Adipocyte (in vitro differentiated cells): ENCODE measurements around the gene GXYLT1.
A peak's percentile ranks its signal among the peaks of the same experiment; 100 is the strongest.
"Not testable (repeated sequence)": the region's sequence is repeated elsewhere in the genome, so short reads cannot be mapped to it uniquely, and the experiment has no call there.

Source experiments
- DNase-seq: peaks from one replicate; pipeline ENCODE4 v3.0.0-alpha.2; 2015; ENCODE audit warnings: low read depth
- H3K27me3 ChIP-seq: replicated peaks from 2 replicates; pipeline ENCODE4 v1.7.0; 2013; ENCODE audit warnings: mild to moderate bottlenecking, low read length, moderate library complexity; ENCODE audit not compliant: control insufficient read depth, insufficient read depth
- H3K36me3 ChIP-seq: 2 replicates; pipeline ENCODE4 v1.7.0; 2013; ENCODE audit warnings: low read length, mild to moderate bottlenecking, moderate library complexity; ENCODE audit not compliant: control insufficient read depth, insufficient read depth, severe bottlenecking
- H3K4me1 ChIP-seq: 2 replicates; pipeline ENCODE4 v1.7.0; 2013; ENCODE audit warnings: mild to moderate bottlenecking, low read length, moderate library complexity; ENCODE audit not compliant: control insufficient read depth, insufficient read depth
- H3K4me3 ChIP-seq: 2 replicates; pipeline ENCODE4 v1.7.0; 2013; ENCODE audit warnings: mild to moderate bottlenecking, low read length, moderate library complexity
- H3K9ac ChIP-seq: 2 replicates; pipeline ENCODE4 v1.7.0; 2013; ENCODE audit warnings: mild to moderate bottlenecking, low read length, moderate library complexity
- H3K9me3 ChIP-seq: 2 replicates; pipeline ENCODE4 v1.7.0; 2013; ENCODE audit warnings: mild to moderate bottlenecking, low read length, moderate library complexity; ENCODE audit not compliant: control insufficient read depth

Gene GXYLT1

DNA sequence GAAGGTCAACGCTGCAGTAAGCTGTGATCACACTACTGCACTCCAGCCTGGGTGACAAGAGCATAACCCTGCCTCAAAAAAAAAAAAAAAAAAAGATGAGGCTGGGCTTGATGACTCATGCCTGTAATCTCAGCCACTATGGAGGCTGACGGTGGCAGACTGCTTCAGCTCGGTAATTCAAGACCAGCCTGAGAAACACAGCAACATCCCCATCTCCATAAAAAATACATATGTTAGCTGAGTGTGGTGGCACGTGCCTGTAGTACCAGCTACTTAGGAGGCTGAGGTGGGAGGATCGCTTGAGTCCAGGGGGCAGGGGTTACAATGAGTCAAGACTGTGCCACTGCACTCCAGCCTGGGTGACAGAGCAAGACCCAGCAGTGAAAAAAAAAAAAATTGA lies 50.4 kb downstream of the GXYLT1 start:
- peaks cover 16% of the 10 kb centered on the region for H3K36me3 ChIP-seq
- H3K4me1 ChIP-seq: peaks cover 11% of the 10 kb centered on the region
- H3K4me3 ChIP-seq: no peak overlapping the region
- H3K27me3 ChIP-seq: no peaks in the 10 kb centered on the region
- peak; percentile 28 for DNase-seq
- no peak overlapping the region for H3K9ac ChIP-seq
- no peaks in the 10 kb centered on the region for H3K9me3 ChIP-seq

DNA sequence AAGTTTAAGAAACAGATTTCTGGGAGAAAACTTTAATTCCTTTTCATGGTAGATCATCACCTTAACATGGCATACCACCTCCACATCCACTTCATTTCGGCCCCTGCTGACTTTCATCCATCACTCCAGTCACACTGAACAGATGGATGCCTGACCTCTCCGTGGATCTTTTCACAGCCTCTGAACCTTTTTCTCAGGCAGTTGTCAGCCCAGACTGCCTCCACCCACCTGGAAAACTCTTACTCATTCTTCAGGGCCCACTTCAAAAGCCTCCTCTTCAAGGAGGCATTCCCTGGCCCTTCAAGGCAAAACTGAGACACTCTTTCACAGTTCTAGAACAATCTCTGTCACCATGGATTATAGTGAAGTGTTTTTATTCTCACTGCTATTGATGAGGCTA lies 52.9 kb downstream of the GXYLT1 start:
- Histone ChIP-seq H3K27me3 (no peaks in the 10 kb centered on the region), H3K36me3 (peaks cover 15% of the 10 kb centered on the region), H3K4me1 (peaks cover 11% of the 10 kb centered on the region), H3K9ac (no peak overlapping the region), H3K9me3 (no peaks in the 10 kb centered on the region), H3K4me3 (no peak overlapping the region)
- no peak for DNase-seq

DNA sequence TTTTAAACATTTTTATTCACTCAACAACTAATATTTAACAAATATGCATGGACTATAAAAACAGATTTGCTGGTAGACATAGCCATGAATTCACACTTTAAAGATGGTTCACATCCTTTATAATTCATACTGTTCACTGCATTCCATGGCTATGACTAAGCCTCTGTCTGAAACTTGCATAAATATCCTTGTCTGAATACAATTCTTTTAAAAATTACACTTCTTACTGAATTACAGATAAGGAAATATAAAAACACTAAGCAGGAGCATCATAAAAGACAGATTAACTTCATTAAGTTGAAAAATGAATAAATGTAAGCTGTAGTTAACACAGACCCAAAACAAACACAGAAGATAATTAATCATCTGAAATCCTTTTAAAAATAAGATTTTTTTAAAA lies 53.8 kb downstream of the GXYLT1 start:
- peak; percentile 62 for DNase-seq
- Histone ChIP-seq H3K4me3 (no peak overlapping the region), H3K36me3 (peaks cover 7% of the 10 kb centered on the region), H3K27me3 (no peaks in the 10 kb centered on the region), H3K4me1 (peaks cover 13% of the 10 kb centered on the region), H3K9me3 (no peaks in the 10 kb centered on the region), H3K9ac (no peak overlapping the region)

DNA sequence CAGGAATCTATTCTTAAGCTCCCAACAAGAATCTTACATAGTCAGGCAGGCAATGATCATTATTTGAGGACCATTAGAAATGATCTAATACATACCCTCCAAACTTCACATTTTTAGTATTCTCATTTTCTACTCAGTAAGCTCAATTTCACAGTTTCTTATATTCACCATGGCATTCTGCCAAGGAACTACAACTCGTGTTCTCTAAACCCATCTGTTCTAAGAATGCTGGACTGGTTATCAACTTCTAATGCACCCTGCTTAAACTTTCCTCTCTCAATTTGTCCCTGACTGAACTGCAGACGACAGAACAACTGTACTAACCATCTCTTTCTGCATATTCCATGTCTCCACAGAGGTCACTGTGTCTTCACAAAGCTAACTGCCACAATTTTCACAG lies 58.6 kb downstream of the GXYLT1 start:
- H3K9ac ChIP-seq: no peak overlapping the region
- H3K36me3 ChIP-seq: peaks cover 4% of the 10 kb centered on the region

DNA sequence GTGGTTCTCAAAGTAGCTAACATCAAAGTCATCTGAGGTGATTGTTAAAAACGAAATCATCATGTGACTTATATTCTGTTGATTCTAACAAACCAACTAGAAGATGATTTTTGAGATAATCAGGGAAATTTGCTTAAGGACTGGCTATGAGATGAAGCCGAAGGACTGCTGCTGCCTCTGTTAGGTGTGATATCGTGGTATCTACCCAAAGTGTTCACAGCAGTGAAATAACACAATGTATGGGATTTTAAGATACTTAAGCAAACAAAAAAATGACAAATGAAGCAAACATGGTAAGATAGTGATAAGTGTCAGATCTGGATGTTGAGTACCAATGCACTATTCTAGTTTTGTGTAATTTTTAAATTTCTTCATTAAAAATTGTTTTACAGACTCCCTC lies 59.1 kb downstream of the GXYLT1 start:
- no peaks in the 10 kb centered on the region for H3K27me3 ChIP-seq
- H3K9me3 ChIP-seq: no peaks in the 10 kb centered on the region
- H3K9ac ChIP-seq: no peak overlapping the region
- DNase-seq: no peak
- peaks cover 4% of the 10 kb centered on the region for H3K36me3 ChIP-seq
- peaks cover 7% of the 10 kb centered on the region for H3K4me1 ChIP-seq
- H3K4me3 ChIP-seq: no peak overlapping the region

More for the DNA sequence above, 58.6 kb downstream of the GXYLT1 start:
- no peaks in the 10 kb centered on the region for H3K27me3 ChIP-seq
- H3K4me3 ChIP-seq: no peak overlapping the region
- peak; percentile 62 for DNase-seq
- H3K9me3 ChIP-seq: no peaks in the 10 kb centered on the region
- H3K4me1 ChIP-seq: peaks cover 12% of the 10 kb centered on the region

DNA sequence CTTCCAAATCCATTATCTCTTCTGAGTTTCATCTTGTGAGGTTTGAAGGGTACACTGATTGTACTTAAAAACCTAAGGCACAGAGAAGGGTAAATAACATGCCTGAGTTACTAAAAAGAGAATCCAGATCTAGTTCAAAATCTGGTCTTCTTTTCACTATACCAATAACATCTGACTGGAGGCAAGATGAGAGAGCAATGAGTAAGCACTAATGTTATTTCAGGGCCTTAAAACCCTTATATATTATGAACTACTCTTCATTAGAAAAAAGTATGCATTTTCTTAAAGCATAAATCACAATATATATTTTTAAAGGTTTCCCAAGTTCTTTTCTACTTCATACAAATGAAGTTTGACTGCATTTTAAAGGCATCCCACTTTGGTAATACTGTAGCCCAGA lies 60.2 kb downstream of the GXYLT1 start:
- peaks cover 2% of the 10 kb centered on the region for H3K4me1 ChIP-seq
- no peak overlapping the region for H3K4me3 ChIP-seq
- no peaks in the 10 kb centered on the region for H3K9me3 ChIP-seq
- peaks cover 4% of the 10 kb centered on the region for H3K36me3 ChIP-seq
- no peak overlapping the region for H3K9ac ChIP-seq
- peak; percentile 8 for DNase-seq
- H3K27me3 ChIP-seq: no peaks in the 10 kb centered on the region

DNA sequence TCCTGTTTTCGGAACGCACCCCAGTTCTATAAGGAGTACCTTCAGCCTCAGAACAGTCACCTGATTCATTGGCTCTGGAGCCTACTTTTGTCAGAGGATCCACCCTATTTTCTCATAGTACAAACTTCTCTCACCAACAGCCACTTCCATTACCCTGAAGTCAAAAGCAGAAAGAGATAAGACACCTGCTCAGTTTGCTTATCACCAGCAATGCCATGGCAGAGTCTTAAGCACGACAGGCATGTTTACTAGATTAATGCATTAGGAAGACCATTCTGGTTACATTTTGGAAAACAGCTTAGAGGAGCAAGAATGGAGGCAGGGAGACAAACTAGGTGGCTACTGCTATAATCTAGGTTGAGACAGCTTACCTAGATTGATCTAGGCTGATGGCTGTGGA lies 67.7 kb downstream of the GXYLT1 start:
- H3K36me3 ChIP-seq: no peaks in the 10 kb centered on the region
- no peak for DNase-seq
- no peak overlapping the region for H3K9ac ChIP-seq
- H3K4me3 ChIP-seq: no peak overlapping the region
- H3K27me3 ChIP-seq: no peaks in the 10 kb centered on the region
- no peaks in the 10 kb centered on the region for H3K9me3 ChIP-seq
- no peaks in the 10 kb centered on the region for H3K4me1 ChIP-seq

DNA sequence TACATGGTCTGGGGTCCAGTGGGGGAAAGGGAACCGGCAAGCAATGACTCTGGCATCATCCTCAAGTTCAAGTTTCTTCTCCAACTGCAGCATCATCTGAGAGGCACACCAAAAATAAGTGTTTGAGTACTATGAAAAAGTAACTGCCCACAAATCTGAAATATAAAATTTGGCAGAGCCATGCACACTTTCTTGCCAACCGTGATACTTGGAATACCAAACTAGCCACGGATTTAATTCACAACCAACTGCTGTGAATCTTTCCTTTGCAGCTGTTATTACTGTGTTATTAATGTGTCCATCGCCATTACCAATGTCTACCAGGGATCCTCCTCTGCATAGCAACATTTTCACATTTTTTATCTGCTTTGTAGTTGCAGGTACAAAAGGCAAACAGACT lies 74.6 kb downstream of the GXYLT1 start:
- Histone ChIP-seq H3K4me3 (no peak overlapping the region), H3K36me3 (no peaks in the 10 kb centered on the region), H3K4me1 (no peaks in the 10 kb centered on the region), H3K27me3 (no peaks in the 10 kb centered on the region), H3K9ac (no peak overlapping the region), H3K9me3 (no peaks in the 10 kb centered on the region)
- no peak for DNase-seq

DNA sequence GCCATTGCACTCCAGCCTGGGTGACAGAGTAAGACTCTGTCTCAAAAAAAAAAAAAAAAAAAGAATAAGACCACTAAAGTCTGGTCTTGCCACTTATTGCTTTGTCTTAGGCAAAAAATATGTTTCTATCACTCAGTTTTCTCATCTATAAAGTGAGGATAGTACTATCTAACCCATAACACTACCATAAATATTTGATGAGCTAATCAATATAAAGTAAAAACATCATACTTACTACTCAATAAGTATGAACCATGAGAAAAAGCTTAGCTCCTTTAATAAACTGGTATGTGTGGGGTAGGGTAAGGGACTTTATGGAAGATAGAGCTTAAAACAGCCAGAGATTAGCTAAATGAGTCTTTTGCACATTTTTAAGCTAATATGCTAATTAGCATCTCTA lies 85.5 kb downstream of the GXYLT1 start:
- H3K4me1 ChIP-seq: no peaks in the 10 kb centered on the region
- no peak overlapping the region for H3K4me3 ChIP-seq
- H3K9me3 ChIP-seq: no peaks in the 10 kb centered on the region
- DNase-seq: no peak
- no peaks in the 10 kb centered on the region for H3K36me3 ChIP-seq
- H3K9ac ChIP-seq: no peak overlapping the region
- H3K27me3 ChIP-seq: no peaks in the 10 kb centered on the region

DNA sequence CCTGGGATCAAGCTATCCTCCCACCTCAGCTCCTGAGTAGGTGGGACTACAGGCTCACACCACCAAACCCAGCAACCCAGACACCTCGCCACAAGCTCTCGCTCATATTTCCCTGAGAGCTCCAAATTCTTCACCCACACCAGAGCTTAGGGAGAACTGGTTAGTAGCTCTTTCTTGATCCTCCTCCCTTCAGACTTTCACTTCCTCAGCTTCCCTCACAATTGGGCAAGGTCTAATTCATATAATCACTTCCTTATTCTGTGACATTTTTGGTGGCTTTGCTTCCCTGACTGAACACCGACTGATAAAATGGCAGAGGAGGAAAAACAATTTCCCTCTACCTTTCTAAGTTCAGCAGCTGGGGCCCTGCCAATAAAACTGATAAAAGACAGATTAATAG lies 88.5 kb downstream of the GXYLT1 start:
- no peak for DNase-seq
- H3K9me3 ChIP-seq: no peaks in the 10 kb centered on the region
- H3K9ac ChIP-seq: no peak overlapping the region
- no peaks in the 10 kb centered on the region for H3K4me1 ChIP-seq
- no peak overlapping the region for H3K4me3 ChIP-seq
- H3K27me3 ChIP-seq: no peaks in the 10 kb centered on the region
- H3K36me3 ChIP-seq: no peaks in the 10 kb centered on the region

DNA sequence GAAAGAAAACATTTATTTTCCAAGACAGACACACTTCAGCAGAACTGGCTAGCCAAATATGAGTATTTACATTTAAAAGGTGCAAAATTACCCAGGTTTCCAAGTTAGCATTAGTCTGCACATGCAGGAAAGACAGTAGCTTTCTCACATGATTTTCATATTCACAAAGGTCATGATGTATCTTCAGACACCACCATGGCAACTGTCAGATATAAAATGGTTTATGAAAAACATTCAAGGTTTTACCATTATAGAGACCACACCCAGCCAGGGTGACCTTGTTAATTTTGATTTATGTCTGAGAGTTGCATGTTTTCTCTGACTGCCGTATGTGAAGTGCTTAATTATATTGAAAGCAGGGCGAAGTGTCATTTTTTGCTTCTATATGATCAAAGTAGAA lies 91.2 kb downstream of the GXYLT1 start:
- DNase-seq: no peak
- Histone ChIP-seq H3K27me3 (no peaks in the 10 kb centered on the region), H3K4me3 (no peak overlapping the region), H3K9ac (no peak overlapping the region), H3K4me1 (no peaks in the 10 kb centered on the region), H3K9me3 (no peaks in the 10 kb centered on the region), H3K36me3 (no peaks in the 10 kb centered on the region)

DNA sequence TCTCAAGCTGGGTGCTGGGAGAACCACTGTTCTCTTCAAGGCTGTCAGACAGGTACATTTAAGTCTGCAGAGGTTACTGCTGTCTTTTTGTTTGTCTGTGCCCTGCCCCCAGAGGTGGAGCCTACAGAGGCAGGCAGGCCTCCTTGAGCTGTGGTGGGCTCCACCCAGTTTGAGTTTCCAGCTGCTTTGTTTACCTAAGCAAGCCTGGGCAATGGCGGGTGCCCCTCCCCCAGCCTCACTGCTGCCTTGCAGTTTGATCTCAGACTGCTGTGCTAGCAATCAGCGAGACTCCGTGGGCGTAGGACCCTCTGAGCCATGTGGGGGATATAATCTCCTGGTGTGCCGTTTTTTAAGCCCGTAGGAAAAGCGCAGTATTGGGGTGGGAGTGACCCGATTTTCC lies 95.7 kb downstream of the GXYLT1 start:
- H3K4me1 ChIP-seq, DNase-seq, H3K27me3 ChIP-seq, H3K4me3 ChIP-seq, H3K36me3 ChIP-seq, H3K9me3 ChIP-seq, H3K9ac ChIP-seq: not testable (repeated sequence)
